Sigmoid colon (tissue), 7 donors: ENCODE results near the gene FAS. TPM values are rescaled to one million over a fixed set of nuclear protein-coding genes. Genes with fewer than 3 reads are reported as not detected.

Source experiments
- DNase-seq: peaks from one replicate; pipeline ENCODE4 v3.0.0-alpha.2; 2019
- H3K27ac ChIP-seq, 4 donors: fragments of 200-600 bp; sonication (generic); one replicate each; pipeline ENCODE4 v1.5.1; 2016 to 2019; ENCODE audit warnings: mild to moderate bottlenecking in 1 of 4
- H3K27me3 ChIP-seq, 3 donors: fragments of 200-600 bp; sonication (generic); one replicate each; pipeline ENCODE4 v1.5.1; 2019; ENCODE audit warnings: mild to moderate bottlenecking in 1 of 3
- H3K36me3 ChIP-seq, 4 donors: fragments of 200-600 bp; sonication (generic); one replicate each; pipeline ENCODE4 v1.5.1; 2016 to 2019
- H3K4me1 ChIP-seq, 4 donors: fragments of 200-600 bp; sonication (generic); one replicate each; pipeline ENCODE4 v1.5.1; 2017 to 2019
- H3K4me3 ChIP-seq, 4 donors: fragments of 200-600 bp; sonication (generic); one replicate each; pipeline ENCODE4 v1.5.1; 2017 to 2019; ENCODE audit warnings: mild to moderate bottlenecking in 2 of 4, moderate library complexity in 1 of 4
- H3K9me3 ChIP-seq, 4 donors: fragments of 200-600 bp in 3 of 4; sonication (generic) in 3 of 4; one replicate each; pipeline versions ENCODE4 v1.5.1 to v1.6.1; 2013 to 2019
- EP300 ChIP-seq, 4 donors: sonication (generic); formaldehyde crosslinking; IDR thresholded peaks; one replicate each; pipeline ENCODE4 v1.6.1; 2017; ENCODE audit warnings: antibody characterized with exemption in 4 of 4
- POLR2A ChIP-seq, 2 donors: fragments of 450-650 bp; IDR thresholded peaks; one replicate each; pipeline ENCODE4 v1.6.1; 2016; ENCODE audit warnings: antibody characterized with exemption in 2 of 2, mild to moderate bottlenecking in 2 of 2, moderate library complexity in 2 of 2
- POLR2AphosphoS5 ChIP-seq, 4 donors: sonication (generic); formaldehyde crosslinking; IDR thresholded peaks; one replicate each; pipeline ENCODE4 v1.6.1; 2017; ENCODE audit warnings: antibody characterized with exemption in 4 of 4
- WGBS, 2 donors: extraction: QIAGEN DNeasy Blood & Tissue Kit; methylation state at CpG; one replicate each; pipeline ENCODE4 v1.1.7; 2013; 5-methylcytosine and 5-hydroxymethylcytosine counted together
- intact Hi-C: fragments of 100-400 bp; cut with DNase I; formaldehyde crosslinking; loops from one replicate; pipeline ENCODE4 v1.15.1; 2023
- polyA plus RNA-seq, 3 donors: library from polyadenylated mRNA; stranded (reverse); fragments of 200-250 nt; gene quantifications; one replicate each; pipeline ENCODE4 v1.2.3, GENCODE V29; 2013
- total RNA-seq, 4 donors: library from RNA; depleted of rRNA; stranded (reverse); fragments of >200 nt; gene quantifications; one replicate each; pipeline ENCODE4 v1.1.0, GENCODE V29; 2016
- TF ChIP-seq, protein P1 (sequence below), 4 experiments: fragments of 450-650 bp in 3 of 4; fragments of 200-600 bp in 1 of 4; IDR thresholded peaks; one replicate each; pipeline ENCODE4 v1.5.1; 2016 to 2019; ENCODE audit warnings: antibody characterized with exemption in 4 of 4, mild to moderate bottlenecking in 3 of 4, moderate library complexity in 2 of 4
- donor health status: healthy with polysubstance abuse.
- donor health status: Bipolar disorder and iron deficiency.
- donor health status: healthy.

Gene FAS
- total and polyA plus RNA-seq, 7 donors = 7.6 to 44.6 (median 18.8) TPM

DNA sequence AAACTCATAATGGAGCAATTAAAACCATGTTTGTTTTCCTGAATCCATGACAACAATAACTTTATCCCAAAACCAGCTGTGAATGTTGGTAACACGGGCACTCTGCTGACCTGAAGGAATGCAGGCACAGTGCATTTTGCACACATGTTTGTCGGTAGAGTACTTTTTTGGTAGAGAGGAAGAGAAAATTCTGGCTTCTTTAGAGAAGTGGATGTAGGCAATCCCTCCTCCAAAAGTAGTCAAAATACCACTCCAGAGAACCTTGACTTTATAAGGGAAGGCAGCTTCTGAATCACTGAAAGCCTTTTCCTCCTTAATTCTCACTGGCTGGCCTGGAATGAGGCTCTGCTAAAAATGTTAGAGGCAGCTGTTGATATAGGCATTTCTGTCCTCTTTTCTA, 22.2 kb upstream of the FAS start:
- no peaks in the 10 kb centered on the region for H3K27me3 ChIP-seq
- H3K27ac ChIP-seq = peak overlapping the region in 3 of 4 donors; percentile 27 to 63 (median 61)
- intact Hi-C loops = no loop called here
- no peak for TF ChIP-seq POLR2AphosphoS5 (IDR thresholded peaks at IDR 0.05)
- no peak overlapping the region for H3K4me3 ChIP-seq
- H3K9me3 ChIP-seq = no peaks in the 10 kb centered on the region
- H3K4me1 ChIP-seq = peaks cover 0 to 74% (median 44%) of the 10 kb centered on the region in 4 donors
- DNase-seq = no peak
- H3K36me3 ChIP-seq = no peaks in the 10 kb centered on the region
- WGBS, 2 donors = 67 to 71% methylated on average over 2 of the region's 2 CpGs

GRCh38 chr10:88971221-88972061, 19.2 kb upstream of the FAS start:
- H3K27me3 ChIP-seq = no peaks in the 10 kb centered on the region
- TF ChIP-seq, protein P1, sequence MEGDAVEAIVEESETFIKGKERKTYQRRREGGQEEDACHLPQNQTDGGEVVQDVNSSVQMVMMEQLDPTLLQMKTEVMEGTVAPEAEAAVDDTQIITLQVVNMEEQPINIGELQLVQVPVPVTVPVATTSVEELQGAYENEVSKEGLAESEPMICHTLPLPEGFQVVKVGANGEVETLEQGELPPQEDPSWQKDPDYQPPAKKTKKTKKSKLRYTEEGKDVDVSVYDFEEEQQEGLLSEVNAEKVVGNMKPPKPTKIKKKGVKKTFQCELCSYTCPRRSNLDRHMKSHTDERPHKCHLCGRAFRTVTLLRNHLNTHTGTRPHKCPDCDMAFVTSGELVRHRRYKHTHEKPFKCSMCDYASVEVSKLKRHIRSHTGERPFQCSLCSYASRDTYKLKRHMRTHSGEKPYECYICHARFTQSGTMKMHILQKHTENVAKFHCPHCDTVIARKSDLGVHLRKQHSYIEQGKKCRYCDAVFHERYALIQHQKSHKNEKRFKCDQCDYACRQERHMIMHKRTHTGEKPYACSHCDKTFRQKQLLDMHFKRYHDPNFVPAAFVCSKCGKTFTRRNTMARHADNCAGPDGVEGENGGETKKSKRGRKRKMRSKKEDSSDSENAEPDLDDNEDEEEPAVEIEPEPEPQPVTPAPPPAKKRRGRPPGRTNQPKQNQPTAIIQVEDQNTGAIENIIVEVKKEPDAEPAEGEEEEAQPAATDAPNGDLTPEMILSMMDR (IDR thresholded peaks at IDR 0.05) = no peak
- TF ChIP-seq POLR2A (IDR thresholded peaks at IDR 0.05) (no peak), EP300 (IDR thresholded peaks at IDR 0.05) (no peak), POLR2AphosphoS5 (IDR thresholded peaks at IDR 0.05) (peak; percentile 64 to 77 (median 70))
- H3K36me3 ChIP-seq = no peaks in the 10 kb centered on the region
- WGBS, 2 donors = 77 to 85% methylated on average over 5 of the region's 5 CpGs
- peak overlapping the region in 2 of 4 donors; percentile 3 to 9 for H3K4me3 ChIP-seq
- intact Hi-C loops = no loop called here
- H3K4me1 ChIP-seq = peaks cover 0 to 78% (median 54%) of the 10 kb centered on the region in 4 donors
- no peaks in the 10 kb centered on the region for H3K9me3 ChIP-seq
- peak overlapping the region; percentile 71 to 85 (median 76) for H3K27ac ChIP-seq
- DNase-seq = peak; percentile 83

DNA sequence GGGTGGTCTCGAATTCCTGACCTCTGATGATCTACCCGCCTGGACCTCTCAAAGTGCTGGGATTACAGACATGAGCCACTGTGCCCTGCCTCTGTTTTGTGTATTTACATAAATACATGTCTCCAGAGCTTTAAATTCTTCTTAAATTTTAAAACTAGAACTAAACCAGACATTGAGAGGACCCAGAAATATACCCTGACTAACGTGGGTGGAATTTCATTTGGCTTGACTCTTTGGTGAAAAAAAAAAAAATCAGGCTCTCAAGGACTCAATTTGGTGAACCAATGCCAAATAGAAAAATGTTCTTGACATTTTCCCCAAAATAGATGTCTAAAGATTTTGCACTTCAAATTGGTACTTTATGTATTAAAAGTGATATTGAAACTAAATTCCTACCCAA, 16.6 kb upstream of the FAS start:
- Histone ChIP-seq H3K4me3 (no peak overlapping the region), H3K27me3 (no peaks in the 10 kb centered on the region), H3K4me1 (peaks cover 0 to 61% (median 48%) of the 10 kb centered on the region in 4 donors), H3K27ac (peak overlapping the region; percentile 67 to 85 (median 74)), H3K9me3 (no peaks in the 10 kb centered on the region), H3K36me3 (no peaks in the 10 kb centered on the region)
- TF ChIP-seq EP300 (IDR thresholded peaks at IDR 0.05) (peak in 1 of 4 donors; percentile 23), POLR2AphosphoS5 (IDR thresholded peaks at IDR 0.05) (peak in 3 of 4 donors; percentile 26 to 48 (median 30))
- TF ChIP-seq, protein P1 (IDR thresholded peaks at IDR 0.05) = no peak
- intact Hi-C loops = no loop called here
- 83 to 88% methylated on average over 3 of the region's 3 CpGs for WGBS, 2 donors
- no peak for DNase-seq

- no peaks in the 10 kb centered on the region for H3K36me3 ChIP-seq
- H3K4me1 ChIP-seq = peaks cover 0 to 63% (median 53%) of the 10 kb centered on the region in 4 donors
- H3K27ac ChIP-seq = peak overlapping the region; percentile 67 to 85 (median 74)
- peak overlapping the region; percentile 36 to 51 (median 42) for H3K4me3 ChIP-seq
- intact Hi-C loops = no loop called here
- TF ChIP-seq EP300 (IDR thresholded peaks at IDR 0.05) = no peak
- TF ChIP-seq POLR2AphosphoS5 (IDR thresholded peaks at IDR 0.05) = peak in 3 of 4 donors; percentile 3 to 34 (median 14)
- WGBS, 2 donors = 18 to 20% methylated on average over 7 of the region's 7 CpGs
- H3K9me3 ChIP-seq = no peaks in the 10 kb centered on the region
- no peak for DNase-seq
- no peaks in the 10 kb centered on the region for H3K27me3 ChIP-seq
These were observed 15.9 kb upstream of the FAS start for GRCh38 chr10:88974446-88975376.

- intact Hi-C loops = no loop called here
- Histone ChIP-seq H3K36me3 (no peaks in the 10 kb centered on the region), H3K4me3 (peak overlapping the region; percentile 36 to 51 (median 42)), H3K27ac (peak overlapping the region; percentile 67 to 85 (median 74)), H3K27me3 (no peaks in the 10 kb centered on the region), H3K9me3 (no peaks in the 10 kb centered on the region), H3K4me1 (peaks cover 0 to 69% (median 58%) of the 10 kb centered on the region in 4 donors)
- no peak for DNase-seq
- 41 to 65% methylated on average over 3 of the region's 3 CpGs for WGBS, 2 donors
- TF ChIP-seq, protein P1 (IDR thresholded peaks at IDR 0.05) = no peak
- TF ChIP-seq POLR2AphosphoS5 (IDR thresholded peaks at IDR 0.05) (no peak), EP300 (IDR thresholded peaks at IDR 0.05) (no peak), POLR2A (IDR thresholded peaks at IDR 0.05) (no peak)
These were observed 15.2 kb upstream of the FAS start for GRCh38 chr10:88975377-88975720.
